Stomach (tissue), 9 donors: ENCODE results near the gene UBL5. TPM values are rescaled to one million over a fixed set of nuclear protein-coding genes. Genes with fewer than 3 reads are reported as not detected.

Experiments
- DNase-seq, 2 donors: peaks; one replicate each; pipeline versions ENCODE4 v3.0.0 to v3.0.0-alpha.2; 2013 to 2019
- H3K27ac ChIP-seq, 5 donors: fragments of 200-600 bp in 4 of 5; sonication (generic) in 4 of 5; one replicate each; pipeline ENCODE4 v1.5.1; 2013 to 2019; ENCODE audit warnings: mild to moderate bottlenecking in 1 of 5, moderate library complexity in 1 of 5
- H3K27me3 ChIP-seq, 3 donors: fragments of 200-600 bp; sonication (generic); one replicate each; pipeline ENCODE4 v1.5.1; 2017 to 2019; ENCODE audit warnings: mixed run types in 1 of 3
- H3K36me3 ChIP-seq, 4 donors: fragments of 200-600 bp; sonication (generic); 1 replicate in 3 of 4; 2 replicates in 1 of 4; pipeline ENCODE4 v1.5.1; 2016 to 2019
- H3K4me1 ChIP-seq, 4 donors: fragments of 200-600 bp; sonication (generic); one replicate each; pipeline ENCODE4 v1.5.1; 2016 to 2019
- H3K4me3 ChIP-seq, 4 donors: fragments of 200-600 bp; sonication (generic) in 3 of 4; one replicate each; pipeline ENCODE4 v1.5.1; 2016 to 2019; ENCODE audit warnings: mild to moderate bottlenecking in 1 of 4
- H3K9me3 ChIP-seq, 4 donors: fragments of 200-600 bp; sonication (generic); one replicate each; pipeline ENCODE4 v1.5.1; 2016 to 2019
- CTCF ChIP-seq, 7 experiments: fragments of 450-650 bp in 4 of 7; fragments of 200-600 bp in 3 of 7; sonication (generic) in 3 of 7; IDR thresholded peaks; one replicate each; pipeline ENCODE4 v1.5.1; 2016 to 2019; ENCODE audit warnings: antibody characterized with exemption in 7 of 7, control low read depth in 2 of 7, mild to moderate bottlenecking in 1 of 7
- EP300 ChIP-seq: sonication (generic); formaldehyde crosslinking; IDR thresholded peaks from one replicate; pipeline ENCODE4 v1.6.1; 2017; ENCODE audit warnings: antibody characterized with exemption
- POLR2A ChIP-seq, 4 donors: fragments of 450-650 bp; IDR thresholded peaks; one replicate each; pipeline ENCODE4 v1.6.1; 2016; ENCODE audit warnings: antibody characterized with exemption in 4 of 4, control low read depth in 2 of 4, mild to moderate bottlenecking in 1 of 4, moderate library complexity in 1 of 4
- POLR2AphosphoS5 ChIP-seq, 3 donors: sonication (generic); formaldehyde crosslinking; IDR thresholded peaks; one replicate each; pipeline ENCODE4 v1.6.1; 2016; ENCODE audit warnings: antibody characterized with exemption in 3 of 3
- WGBS, 5 donors: extraction: QIAGEN DNeasy Blood & Tissue Kit in 3 of 5; methylation state at CpG; one replicate each; pipeline versions ENCODE4 v1.1.5 to v1.1.7; 2013 to 2018; 5-methylcytosine and 5-hydroxymethylcytosine counted together
- intact Hi-C: fragments of 100-400 bp; cut with DNase I; formaldehyde crosslinking; loops from one replicate; pipeline ENCODE4 v1.15.1; 2023; ENCODE audit warnings: low total_unique reads
- polyA plus RNA-seq, 3 donors: library from polyadenylated mRNA; stranded (reverse); fragments of 200-250 nt; gene quantifications; one replicate each; pipeline ENCODE4 v1.2.3, GENCODE V29; 2013
- total RNA-seq, 5 donors: library from RNA; depleted of rRNA; stranded (reverse); fragments of >200 nt; gene quantifications; one replicate each; pipeline versions ENCODE4 v1.1.0 to v1.2.3, GENCODE V29; 2014 to 2016
- donor health status: healthy with polysubstance abuse.
- donor health status: Bipolar disorder and iron deficiency.
- donor health status: healthy.

UBL5 gene
- total and polyA plus RNA-seq, 8 donors: 11.3 to 962 (median 189) TPM

GRCh38 chr19:9791552-9792205 is 36.0 kb upstream of the UBL5 start:
- Histone ChIP-seq H3K27ac (peak overlapping the region; percentile 86 to 97 (median 95)), H3K9me3 (no peaks in the 10 kb centered on the region), H3K27me3 (no peaks in the 10 kb centered on the region), H3K36me3 (no peaks in the 10 kb centered on the region), H3K4me1 (peaks cover 6 to 39% (median 21%) of the 10 kb centered on the region in 4 donors), H3K4me3 (peak overlapping the region; percentile 56 to 82 (median 62))
- peak; percentile 97 to 98 for DNase-seq
- intact Hi-C loops: loop anchor here (10.0 kb wide), 2 partner anchors 207 to 587 kb away; partner anchors contain the start of gene ZNF121
- TF ChIP-seq POLR2AphosphoS5 (IDR thresholded peaks at IDR 0.05) (no peak), CTCF (IDR thresholded peaks at IDR 0.05) (no peak), EP300 (no peak), POLR2A (IDR thresholded peaks at IDR 0.05) (no peak)
- 2 to 4% (median 3%) methylated on average over 39 to 50 of the region's 50 CpGs for WGBS, 5 donors

- Histone ChIP-seq H3K4me3 (peak overlapping the region; percentile 56 to 82 (median 62)), H3K27ac (peak overlapping the region; percentile 86 to 97 (median 95)), H3K36me3 (no peaks in the 10 kb centered on the region), H3K27me3 (no peaks in the 10 kb centered on the region), H3K9me3 (no peaks in the 10 kb centered on the region), H3K4me1 (peaks cover 6 to 38% (median 20%) of the 10 kb centered on the region in 4 donors)
- TF ChIP-seq CTCF (IDR thresholded peaks at IDR 0.05) (no peak), EP300 (no peak), POLR2AphosphoS5 (IDR thresholded peaks at IDR 0.05) (no peak), POLR2A (IDR thresholded peaks at IDR 0.05) (no peak)
- intact Hi-C loops: loop anchor here (10.0 kb wide), 2 partner anchors 208 to 588 kb away; partner anchors contain the start of gene ZNF121
- 2 to 6% (median 4%) methylated on average over 33 to 70 of the region's 70 CpGs for WGBS, 5 donors
- peak; percentile 96 to 99 for DNase-seq
Observed at GRCh38 chr19:9792206-9793070, 35.3 kb upstream of the UBL5 start.

- peak; percentile 51 to 88 for DNase-seq
- H3K4me1 ChIP-seq: peaks cover 6 to 38% (median 20%) of the 10 kb centered on the region in 4 donors
- intact Hi-C loops: loop anchor here (10.0 kb wide), 2 partner anchors 208 to 588 kb away; partner anchors contain the start of gene ZNF121
- 15 to 34% (median 15%) methylated on average over 17 to 36 of the region's 36 CpGs for WGBS, 5 donors
- H3K4me3 ChIP-seq: peak overlapping the region; percentile 56 to 82 (median 62)
- H3K27ac ChIP-seq: peak overlapping the region; percentile 86 to 97 (median 95)
- H3K27me3 ChIP-seq: no peaks in the 10 kb centered on the region
- no peaks in the 10 kb centered on the region for H3K36me3 ChIP-seq
- TF ChIP-seq POLR2AphosphoS5 (IDR thresholded peaks at IDR 0.05) (no peak), POLR2A (IDR thresholded peaks at IDR 0.05) (no peak), EP300 (no peak), CTCF (IDR thresholded peaks at IDR 0.05) (no peak)
- no peaks in the 10 kb centered on the region for H3K9me3 ChIP-seq
Observed at GRCh38 chr19:9793071-9793591, 34.6 kb upstream of the UBL5 start.
